Activated CD4-positive, alpha-beta memory T cell treated with anti-CD3 and anti-CD28 coated beads for 36 hours (primary cell): ENCODE measurements around the gene C16orf87. TPM values are rescaled to one million over a fixed set of nuclear protein-coding genes. Genes with fewer than 3 reads are reported as not detected.

Source experiments
- CTCF ChIA-PET: fragments of 350-600 bp; sonication (Branson Sonifier 250); formaldehyde crosslinking; loops from one replicate; lab custom pipeline; 2021; ENCODE audit warnings: antibody characterized with exemption, inconsistent platforms; lab: Charles Lee
- POLR2A ChIA-PET: fragments of 350-600 bp; sonication (Branson Sonifier 250); formaldehyde crosslinking; loops from one replicate; lab custom pipeline; 2021; ENCODE audit warnings: antibody characterized with exemption; lab: Charles Lee
- DNase-seq: peaks from one replicate; pipeline ENCODE4 v3.0.0-alpha.2; 2020
- H3K27ac Mint-ChIP-seq: one replicate; pipeline ENCODE4 v1.8.0; 2021; ENCODE audit warnings: mixed read lengths
- H3K27me3 Mint-ChIP-seq: one replicate; pipeline ENCODE4 v1.8.0; 2021; ENCODE audit warnings: mixed read lengths
- H3K36me3 Mint-ChIP-seq: one replicate; pipeline ENCODE4 v1.8.0; 2021; ENCODE audit warnings: mixed read lengths
- H3K4me1 Mint-ChIP-seq: one replicate; pipeline ENCODE4 v1.8.0; 2021; ENCODE audit warnings: low read depth, mixed read lengths
- H3K4me3 Mint-ChIP-seq: one replicate; pipeline ENCODE4 v1.8.0; 2021; ENCODE audit warnings: mild to moderate bottlenecking, mixed read lengths
- H3K9me3 Mint-ChIP-seq: one replicate; pipeline ENCODE4 v1.8.0; 2021; ENCODE audit warnings: mixed read lengths
- intact Hi-C: fragments of 100-400 bp; cut with micrococcal nuclease; formaldehyde crosslinking; loops from one replicate; pipeline ENCODE4 v1.15.1; 2023
- total RNA-seq, 2 experiments: library from RNA; stranded (reverse); gene quantifications; one replicate each; pipeline ENCODE4 v1.2.3, GENCODE V29; 2021

C16orf87 gene
- total RNA-seq, 2 experiments from 2014 or later, result 18.1 to 18.2 TPM

DNA sequence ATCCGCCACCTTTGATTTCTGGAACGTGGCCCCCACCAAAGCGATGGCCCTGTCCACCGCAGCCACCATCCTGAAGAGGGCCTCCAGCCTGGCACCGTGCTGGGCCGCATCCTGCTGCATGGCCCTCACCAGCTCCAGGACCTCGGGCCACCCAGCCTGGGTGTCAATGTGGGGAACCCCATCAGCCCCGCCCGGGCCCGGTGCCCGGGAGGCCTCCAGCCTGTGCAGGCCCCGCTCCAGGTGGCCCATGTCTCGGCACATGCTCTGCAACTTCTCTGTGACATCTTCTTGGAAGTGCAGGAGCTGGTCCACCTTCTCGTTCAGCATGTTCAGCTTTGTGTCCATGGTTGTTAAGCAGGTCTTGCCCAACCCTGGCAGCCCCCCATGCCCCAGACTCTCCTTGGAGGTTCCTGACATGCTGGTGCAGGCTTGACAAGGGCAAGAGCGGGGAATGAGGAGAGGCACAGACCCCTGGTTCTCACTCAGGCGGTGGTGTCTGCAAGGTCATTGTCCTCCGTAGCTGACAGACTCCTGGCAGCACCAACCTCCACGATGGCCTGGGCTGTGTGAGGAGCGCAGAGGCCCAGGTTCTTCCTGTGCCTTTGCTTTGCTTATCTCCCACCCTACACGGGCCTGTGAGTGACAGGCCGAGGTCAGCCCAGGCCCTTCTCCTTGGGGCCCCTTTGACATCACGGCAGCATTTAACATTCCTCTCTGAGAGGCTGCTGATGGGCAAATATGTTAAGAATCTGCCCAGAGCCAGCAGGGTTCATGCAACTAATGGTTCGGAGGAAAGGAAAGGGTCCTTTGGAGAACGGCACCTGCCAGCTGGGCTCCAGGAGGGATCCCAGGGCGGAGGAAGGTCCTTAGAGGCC lies 83.0 kb downstream of the C16orf87 start, which contains the start of gene MYLK3:
MYLK3 (minus strand) TSS at position 568 of the 875 bp plus-strand sequence; CDS start at position 417, 151 bp downstream.
- POLR2A ChIA-PET, result no interaction called here
- H3K9me3 Mint-ChIP-seq, result no peaks in the 10 kb centered on the region

DNA sequence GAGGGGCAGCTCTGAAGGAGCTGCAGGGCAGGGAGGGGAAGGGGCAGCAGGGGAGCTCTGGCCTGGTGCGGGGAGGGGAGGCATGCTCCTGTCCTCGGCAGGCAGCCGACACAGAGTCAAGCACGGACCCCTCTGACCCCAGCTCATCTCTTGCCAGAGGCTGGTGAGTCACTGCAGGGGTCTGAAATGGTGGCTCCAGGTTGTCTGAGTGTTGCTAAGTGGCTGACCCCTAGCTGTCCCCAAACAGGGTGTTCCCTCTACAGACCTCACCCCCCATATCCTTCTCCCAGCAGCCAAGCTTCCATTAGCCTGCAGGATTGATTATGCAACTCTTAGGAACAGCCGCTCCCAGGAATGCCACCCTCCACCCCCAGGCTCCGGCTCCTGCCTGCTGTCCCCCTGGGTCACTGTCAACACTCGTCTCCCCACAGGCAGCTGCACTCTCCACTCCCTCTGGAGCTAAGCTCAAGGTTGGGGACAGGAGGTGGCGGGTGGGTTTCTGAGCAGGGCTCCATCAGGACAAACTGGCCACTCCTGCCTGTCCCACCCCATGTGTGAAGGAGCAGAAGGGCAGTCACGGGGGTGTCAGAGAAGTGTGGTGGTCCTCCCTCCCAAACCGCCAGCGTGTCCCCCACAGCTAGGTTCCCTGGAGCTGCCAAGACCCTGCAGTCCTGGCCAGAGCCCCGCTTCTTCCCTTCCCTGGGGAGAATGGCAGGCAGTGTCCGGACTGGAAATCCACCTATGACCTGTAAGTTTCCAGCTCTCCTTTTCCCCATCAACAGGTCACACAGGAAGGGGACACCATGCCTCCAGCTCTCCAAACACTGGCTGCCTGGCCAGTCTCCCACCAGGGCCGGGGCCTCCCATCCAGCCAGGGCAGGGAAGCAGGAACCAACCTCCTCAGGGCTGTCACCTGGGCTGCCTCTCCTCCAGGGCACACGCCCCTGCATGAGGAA lies 83.9 kb downstream of the C16orf87 start:
- H3K36me3 Mint-ChIP-seq, result no peaks in the 10 kb centered on the region
- CTCF ChIA-PET, result no interaction called here

More for the DNA sequence above, 83.0 kb downstream of the C16orf87 start, which contains the start of gene MYLK3:
- Mint-ChIP-seq H3K27ac (no peak within 1 kb of the TSS), H3K4me1 (peaks cover 4% of the 10 kb centered on the region), H3K4me3 (no peak within 1 kb of the TSS), H3K36me3 (no peaks in the 10 kb centered on the region), H3K27me3 (no peaks in the 10 kb centered on the region)
- DNase-seq, result no peak
- CTCF ChIA-PET, result no interaction called here
- intact Hi-C loops, result no loop called here

More for the DNA sequence above, 83.9 kb downstream of the C16orf87 start:
- peaks cover 4% of the 10 kb centered on the region for H3K4me1 Mint-ChIP-seq
- DNase-seq, result no peak
- H3K9me3 Mint-ChIP-seq, result no peaks in the 10 kb centered on the region
- H3K4me3 Mint-ChIP-seq, result no peak overlapping the region
- no peaks in the 10 kb centered on the region for H3K27me3 Mint-ChIP-seq
- POLR2A ChIA-PET, result no interaction called here
- no peak overlapping the region for H3K27ac Mint-ChIP-seq
- intact Hi-C loops, result no loop called here

Other genes starting within 250 kb of the C16orf87 start
- 10 to 100 TPM; 49.0 to 50.5 TPM for gene SHCBP1, start 209.8 kb downstream of the C16orf87 start, total RNA-seq
- gene VPS35, start 142.0 kb downstream of the C16orf87 start, total RNA-seq, result 100 to 1,000 TPM; 112 to 114 TPM
- 10 to 100 TPM; 48.6 to 51.7 TPM for gene ORC6, start 141.5 kb downstream of the C16orf87 start, total RNA-seq
- gene MYLK3, start 82.8 kb downstream of the C16orf87 start, total RNA-seq, result under 1 TPM in 1 of 2 experiments, not detected in 1; 0.15 TPM
- 10 to 100 TPM; 20.2 to 23.1 TPM for gene GPT2, start 53.2 kb upstream of the C16orf87 start, total RNA-seq
- 10 to 100 TPM; 78.9 to 80.6 TPM for gene DNAJA2, start 142.5 kb upstream of the C16orf87 start, total RNA-seq